Measurements from ENCODE around the gene EXOSC10. TPM values are rescaled to one million over a fixed set of nuclear protein-coding genes. Genes with fewer than 3 reads are reported as not detected.

Gene EXOSC10
- total RNA-seq, 2 donors from 2014 or later = 20.5 to 22.0 TPM

GRCh38 chr1:11058026-11058425 is 41.6 kb downstream of the EXOSC10 start:
- H3K27me3 ChIP-seq = no peaks in the 10 kb centered on the region
- no peak for DNase-seq (ENCODE audit: low spot score)
- TF ChIP-seq CTCF (IDR thresholded peaks at IDR 0.05) = no peak
- H3K4me1 ChIP-seq = peaks cover 0 to 32% of the 10 kb centered on the region in 2 donors
- H3K4me3 ChIP-seq = no peak overlapping the region
- H3K36me3 ChIP-seq = peaks cover 18% of the 10 kb centered on the region
- no peaks in the 10 kb centered on the region for H3K9me3 ChIP-seq
- no peak overlapping the region for H3K27ac ChIP-seq

DNA sequence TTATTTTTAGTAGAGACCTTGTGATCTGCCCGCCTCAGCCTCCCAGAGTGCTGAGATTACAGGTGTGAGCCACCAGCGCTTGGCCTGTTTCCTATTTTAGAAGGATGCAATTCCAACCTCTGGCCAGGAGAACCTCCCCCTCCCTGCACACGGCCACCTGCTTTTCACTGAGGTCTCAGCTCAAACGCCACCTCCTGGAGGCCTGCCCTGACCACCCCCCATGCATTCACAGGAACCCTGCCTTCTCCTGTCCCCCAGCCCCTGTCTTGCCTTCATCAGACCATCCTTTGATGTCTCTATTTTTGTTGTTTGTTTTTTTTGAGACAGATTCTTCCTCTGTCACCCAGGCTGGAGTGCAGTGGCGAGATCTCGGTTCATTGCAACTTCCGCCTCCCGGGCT is 42.2 kb downstream of the EXOSC10 start:
- Histone ChIP-seq H3K36me3 (peaks cover 18% of the 10 kb centered on the region), H3K9me3 (no peaks in the 10 kb centered on the region), H3K27me3 (no peaks in the 10 kb centered on the region), H3K4me1 (peaks cover 0 to 34% of the 10 kb centered on the region in 2 donors), H3K27ac (no peak overlapping the region), H3K4me3 (no peak overlapping the region)
- no peak for DNase-seq (ENCODE audit: low spot score)
- TF ChIP-seq CTCF (IDR thresholded peaks at IDR 0.05) = no peak

DNA sequence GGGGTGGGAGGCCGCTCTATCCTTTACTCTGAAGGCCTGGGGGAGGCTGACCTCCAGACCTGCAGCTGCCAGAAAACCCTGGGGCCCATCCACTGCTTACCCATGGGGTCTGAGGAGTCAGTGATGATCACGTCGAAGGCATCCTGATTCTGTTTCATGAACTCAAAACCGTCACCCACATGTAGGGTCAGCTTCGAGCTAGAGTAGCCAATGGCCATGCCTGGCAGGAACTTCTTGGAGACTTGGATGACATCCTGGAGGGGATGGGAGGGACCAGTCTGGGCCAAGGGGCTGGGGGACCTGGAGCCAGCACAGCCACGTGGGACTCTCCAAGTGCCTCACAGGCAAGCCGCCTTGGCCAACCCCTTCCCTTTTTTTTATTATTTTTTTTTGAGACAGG is 43.2 kb downstream of the EXOSC10 start:
- Histone ChIP-seq H3K4me1 (peaks cover 0 to 30% of the 10 kb centered on the region in 2 donors), H3K4me3 (no peak overlapping the region), H3K36me3 (peaks cover 18% of the 10 kb centered on the region), H3K27ac (no peak overlapping the region), H3K9me3 (no peaks in the 10 kb centered on the region), H3K27me3 (no peaks in the 10 kb centered on the region)
- DNase-seq (ENCODE audit: low spot score) = no peak
- no peak for TF ChIP-seq CTCF (IDR thresholded peaks at IDR 0.05)

DNA sequence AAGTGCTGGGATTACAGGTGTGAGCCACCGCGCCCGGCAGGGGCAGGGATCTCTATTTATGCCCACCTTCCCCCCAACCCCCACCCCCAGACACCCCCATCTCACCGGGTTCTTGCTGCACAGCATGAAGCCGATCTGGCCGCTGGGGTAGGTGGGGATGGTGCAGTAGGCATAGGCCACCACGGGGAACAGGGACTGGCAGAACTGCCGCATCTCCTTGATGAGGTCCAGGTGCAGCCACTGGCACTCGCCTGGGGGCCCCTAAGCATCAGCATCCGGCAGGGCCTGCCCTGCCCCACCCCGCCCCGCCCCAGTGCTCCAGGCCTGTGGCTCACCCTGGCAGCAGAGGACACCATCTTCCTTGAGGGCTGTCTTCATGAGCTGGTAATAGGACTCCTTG is 44.0 kb downstream of the EXOSC10 start:
- H3K27ac ChIP-seq = no peak overlapping the region
- no peak overlapping the region for H3K4me3 ChIP-seq
- TF ChIP-seq CTCF (IDR thresholded peaks at IDR 0.05) = no peak
- H3K36me3 ChIP-seq = peaks cover 18% of the 10 kb centered on the region
- no peak for DNase-seq (ENCODE audit: low spot score)
- no peaks in the 10 kb centered on the region for H3K27me3 ChIP-seq
- H3K9me3 ChIP-seq = no peaks in the 10 kb centered on the region
- peaks cover 0 to 21% of the 10 kb centered on the region in 2 donors for H3K4me1 ChIP-seq

GRCh38 chr1:11054666-11055065 is 45.0 kb downstream of the EXOSC10 start:
- Histone ChIP-seq H3K9me3 (no peaks in the 10 kb centered on the region), H3K4me1 (peaks cover 0 to 19% of the 10 kb centered on the region in 2 donors), H3K27me3 (no peaks in the 10 kb centered on the region), H3K4me3 (no peak overlapping the region), H3K27ac (no peak overlapping the region), H3K36me3 (peaks cover 18% of the 10 kb centered on the region)
- no peak for DNase-seq (ENCODE audit: low spot score)
- no peak for TF ChIP-seq CTCF (IDR thresholded peaks at IDR 0.05)

DNA sequence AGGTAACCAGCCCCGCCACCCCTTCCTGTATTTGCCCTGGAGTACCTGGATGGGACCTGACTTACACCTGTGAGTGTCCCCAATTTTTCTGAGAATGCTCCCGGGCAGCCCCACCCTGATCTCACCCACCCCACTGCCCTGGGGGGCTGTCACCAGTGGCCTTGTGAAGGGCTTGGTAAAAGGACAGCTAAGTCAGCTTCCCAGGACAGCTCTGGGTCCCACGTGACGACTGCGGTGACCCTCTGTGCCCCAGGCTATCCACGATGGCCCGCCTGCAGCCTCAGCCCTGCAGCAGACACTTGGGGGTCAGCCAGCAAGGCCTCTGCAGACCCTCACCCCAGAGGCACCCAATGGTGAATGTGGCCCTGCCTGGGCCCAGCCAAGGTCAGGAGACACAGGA is 45.5 kb downstream of the EXOSC10 start:
- Histone ChIP-seq H3K27me3 (no peaks in the 10 kb centered on the region), H3K9me3 (no peaks in the 10 kb centered on the region), H3K27ac (no peak overlapping the region), H3K36me3 (peaks cover 18% of the 10 kb centered on the region), H3K4me3 (no peak overlapping the region), H3K4me1 (peaks cover 0 to 15% of the 10 kb centered on the region in 2 donors)
- no peak for DNase-seq (ENCODE audit: low spot score)
- no peak for TF ChIP-seq CTCF (IDR thresholded peaks at IDR 0.05)

All from right atrium auricular region (tissue), 2 donors.